Measurements from ENCODE around the gene CCSER1. TPM values are rescaled to one million over a fixed set of nuclear protein-coding genes. Genes with fewer than 3 reads are reported as not detected.

Gene CCSER1
- total and polyA plus RNA-seq, 2 of the 8 experiments (the other 6 are each of a cell fraction or from before 2014, with no cell fraction given): 0.26 to 0.84 TPM

- H2BK5ac ChIP-seq (ENCODE audit: low read depth, low read length): no peak overlapping the region
- no peak overlapping the region for H2BK20ac ChIP-seq (ENCODE audit: low read length)
- DNase-seq (ENCODE audit: low read depth in 1 of 2, low spot score in 2 of 2): no peak
- no peaks in the 10 kb centered on the region for H3K79me1 ChIP-seq (ENCODE audit: low read depth, low read length)
- no peak overlapping the region for H4K8ac ChIP-seq (ENCODE audit: extremely low read depth, insufficient read depth, low read length)
- no peak overlapping the region for H2BK120ac ChIP-seq (replicated peaks; ENCODE audit: low read depth, low read length)
- no peaks in the 10 kb centered on the region for H4K20me1 ChIP-seq (replicated peaks in 1 of 2; ENCODE audit: control insufficient read depth in 1 of 2, insufficient read depth in 2 of 2, low read length in 2 of 2)
- H2AFZ ChIP-seq (ENCODE audit: low read length): no peak overlapping the region
- CTCF ChIA-PET (ENCODE audit: partially characterized antibody): no interaction called here
- H3K56ac ChIP-seq (replicated peaks; ENCODE audit: insufficient read length, low read depth, low read length): no peak overlapping the region
- H3K79me2 ChIP-seq (ENCODE audit: control insufficient read depth in 1 of 2, insufficient read depth in 2 of 2, low read length in 2 of 2): no peaks in the 10 kb centered on the region
- no peak overlapping the region for H3K4me3 ChIP-seq (ENCODE audit: extremely low read depth in 1 of 4, insufficient read depth in 2 of 4, low read depth in 3 of 4, low read length in 4 of 4)
- H3K27me3 ChIP-seq (replicated peaks in 1 of 4; ENCODE audit: control insufficient read depth in 3 of 4, extremely low read depth in 1 of 4, insufficient read depth in 3 of 4, low read length in 3 of 4): no peaks in the 10 kb centered on the region
- no peak for FAIRE-seq
- no peak overlapping the region for H4K91ac ChIP-seq (replicated peaks; ENCODE audit: insufficient read length, low read length)
- no peak overlapping the region for H2BK15ac ChIP-seq (ENCODE audit: low read length)
- no peaks in the 10 kb centered on the region for H3K4me1 ChIP-seq (replicated peaks in 1 of 4; ENCODE audit: control insufficient read depth in 3 of 4, insufficient read depth in 4 of 4, low read length in 3 of 4)
- no peak overlapping the region for H3K9ac ChIP-seq (replicated peaks in 1 of 4; ENCODE audit: extremely low read depth in 1 of 4, low read depth in 3 of 4, low read length in 3 of 4)
- WGBS, 2 experiments (ENCODE audit: extremely low coverage in 1 of 2, insufficient coverage in 1 of 2, insufficient read length in 1 of 2, insufficient replicate concordance in 2 of 2, low coverage in 1 of 2, low lambda C conversion rate in 2 of 2, missing lambda C conversion rate in 1 of 2): 73% methylated on average over 2 of the region's 2 CpGs; no CpG with 5 or more reads in 1 of the 2 experiments
- no peak overlapping the region for H2AK5ac ChIP-seq (ENCODE audit: low read depth, low read length)
- H3K18ac ChIP-seq (ENCODE audit: extremely low read depth, low read length): no peak overlapping the region
- no peak overlapping the region for H3K23ac ChIP-seq (ENCODE audit: insufficient read length)
- POLR2A ChIA-PET (ENCODE audit: partially characterized antibody): no interaction called here
- no peaks in the 10 kb centered on the region for H3K36me3 ChIP-seq (ENCODE audit: control insufficient read depth in 2 of 4, insufficient read depth in 4 of 4, low read length in 3 of 4)
- no peak overlapping the region for H3K27ac ChIP-seq (ENCODE audit: low read depth, low read length)
- H2BK12ac ChIP-seq (ENCODE audit: low read depth, low read length): no peak overlapping the region
- no peak overlapping the region for H3K4me2 ChIP-seq (ENCODE audit: insufficient read depth in 1 of 2, low read depth in 2 of 2, low read length in 2 of 2)
- H3K4ac ChIP-seq (replicated peaks; ENCODE audit: insufficient read length, low read depth, low read length): no peak overlapping the region
- H4K5ac ChIP-seq (ENCODE audit: insufficient read length, low read depth, low read length): no peak overlapping the region
- no peaks in the 10 kb centered on the region for H3K23me2 ChIP-seq (ENCODE audit: low read depth, low read length)
- H3K14ac ChIP-seq (ENCODE audit: insufficient read length): no peak overlapping the region
- H3K9me3 ChIP-seq (ENCODE audit: insufficient read depth in 2 of 2, low read depth in 1 of 2, low read length in 1 of 2): no peaks in the 10 kb centered on the region; a peak in 1 of 4 replicates
- TF ChIP-seq HDAC2 (IDR thresholded peaks at IDR 0.05; ENCODE audit: borderline replicate concordance in 1 of 2, low read depth in 2 of 2, low read length in 2 of 2) (no peak), GTF2F1 (IDR thresholded peaks at IDR 0.05; ENCODE audit: borderline replicate concordance, low read depth, low read length) (no peak), EGR1 (IDR thresholded peaks at IDR 0.05; ENCODE audit: borderline replicate concordance, low read depth, low read length) (no peak), NANOG (IDR thresholded peaks at IDR 0.05; ENCODE audit: insufficient read depth, low read depth, low read length, poor library complexity, severe bottlenecking) (no peak), KDM1A (IDR thresholded peaks at IDR 0.05; ENCODE audit: borderline replicate concordance, low read length) (no peak), SP1 (IDR thresholded peaks at IDR 0.05; ENCODE audit: low read depth, low read length) (no peak), TBP (IDR thresholded peaks at IDR 0.05; ENCODE audit: low read depth, low read length) (no peak), SIRT6 (IDR thresholded peaks at IDR 0.05; ENCODE audit: low read length) (no peak), TEAD4 (IDR thresholded peaks at IDR 0.05; ENCODE audit: low read depth, low read length) (no peak), SP2 (IDR thresholded peaks at IDR 0.05; ENCODE audit: low read length) (no peak), EP300 (IDR thresholded peaks at IDR 0.05; ENCODE audit: borderline replicate concordance in 1 of 2, low read depth in 2 of 2, low read length in 2 of 2) (no peak), CBX8 (IDR thresholded peaks at IDR 0.05; ENCODE audit: borderline replicate concordance, low read depth, low read length) (no peak), POLR2AphosphoS5 (IDR thresholded peaks at IDR 0.05; ENCODE audit: low read depth, low read length) (no peak), TAF7 (optimal IDR thresholded peaks at IDR 0.05; ENCODE audit: borderline replicate concordance, low read depth, low read length) (no peak), SP4 (IDR thresholded peaks at IDR 0.05; ENCODE audit: low read length) (no peak)
Measured at GRCh38 chr4:90093526-90093925, 33.7 kb upstream of the CCSER1 start.
